ENCODE results near the gene POLR3C.

DNA sequence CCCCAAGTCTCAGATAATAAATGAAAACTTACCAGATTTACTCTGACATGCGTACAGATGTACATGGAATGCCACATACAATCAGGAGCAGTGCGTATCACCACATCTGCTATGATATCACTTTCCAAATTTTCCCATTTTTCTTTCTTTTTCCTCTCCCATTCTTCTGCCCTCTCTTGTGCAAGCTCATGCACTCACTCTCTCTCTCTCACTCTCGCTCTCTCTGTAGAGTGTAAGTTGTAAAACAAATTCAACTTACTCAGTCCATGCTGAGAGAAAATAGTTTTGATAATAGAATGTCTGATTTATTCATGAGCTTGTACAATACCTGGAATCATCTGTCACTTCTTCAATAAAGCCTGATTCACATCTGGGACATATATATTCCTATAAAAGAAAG, 35.4 kb upstream of the POLR3C start:
- no peak for TF ChIP-seq CTCF (IDR thresholded peaks at IDR 0.05)
- TF ChIP-seq POLR2A (IDR thresholded peaks at IDR 0.05): no peak

Measured in esophagus squamous epithelium (tissue), 4 donors.